SU-DHL-6 (cell line): ENCODE measurements around the gene FBXW8.

Experiments
- H2AFZ ChIP-seq: fragments of 200-600 bp; sonication (generic); 2 replicates; pipeline ENCODE4 v1.6.1; 2014; ENCODE audit warnings: low read depth, mild to moderate bottlenecking, moderate library complexity, mixed read lengths, antibody characterized with exemption, low read length; ENCODE audit not compliant: severe bottlenecking
- H3F3A ChIP-seq: fragments of 200-600 bp; shearing (Covaris generic); 2 replicates; pipeline ENCODE4 v1.6.0; 2016; ENCODE audit warnings: antibody characterized with exemption, mild to moderate bottlenecking; ENCODE audit not compliant: insufficient read depth
- H3K27ac ChIP-seq: fragments of 200-600 bp; sonication (generic); 2 replicates; pipeline ENCODE4 v1.5.1; 2016; ENCODE audit warnings: low read depth, mild to moderate bottlenecking, low read length, moderate library complexity, mixed read lengths
- H3K27me3 ChIP-seq: fragments of 200-600 bp; sonication (generic), shearing (Covaris generic); 2 replicates; pipeline ENCODE4 v1.6.0; 2014; ENCODE audit warnings: mild to moderate bottlenecking, low read length
- H3K36me3 ChIP-seq: fragments of 200-600 bp; sonication (generic); 2 replicates; pipeline ENCODE4 v1.6.1; 2014; ENCODE audit warnings: mild to moderate bottlenecking, low read length, mixed read lengths
- H3K4me2 ChIP-seq: fragments of 300-600, 200-600 bp; shearing (Covaris generic), sonication (generic); 2 replicates; pipeline ENCODE4 v1.6.0; 2014; ENCODE audit warnings: low read length, low read depth, mild to moderate bottlenecking; ENCODE audit not compliant: poor library complexity, severe bottlenecking
- H3K4me3 ChIP-seq: fragments of 200-600 bp; sonication (generic); 2 replicates; pipeline ENCODE4 v1.5.1; 2014; ENCODE audit warnings: antibody characterized with exemption, low read length, mild to moderate bottlenecking, mixed read lengths; ENCODE audit not compliant: insufficient read depth, poor library complexity, severe bottlenecking
- H3K79me2 ChIP-seq: fragments of 200-600 bp; sonication (generic); 2 replicates; pipeline ENCODE4 v1.6.1; 2014; ENCODE audit warnings: mild to moderate bottlenecking, low read length, moderate library complexity; ENCODE audit not compliant: insufficient read depth
- H3K9ac ChIP-seq: fragments of 200-600 bp; sonication (generic); 2 replicates; pipeline ENCODE4 v1.7.0; 2014; ENCODE audit warnings: mild to moderate bottlenecking, low read length
- H3K9me2 ChIP-seq: fragments of 200-600 bp; sonication (generic); replicated peaks from 2 replicates; pipeline ENCODE4 v1.6.1; 2014; ENCODE audit warnings: low read length; ENCODE audit not compliant: insufficient read depth
- H3K9me3 ChIP-seq: fragments of 200-600 bp; sonication (generic); 2 replicates; pipeline ENCODE4 v1.6.1; 2014; ENCODE audit warnings: low read length, mixed read lengths; ENCODE audit not compliant: insufficient read depth
- H4K20me1 ChIP-seq: fragments of 200-600 bp; sonication (generic); 2 replicates; pipeline ENCODE4 v1.6.1; 2014; ENCODE audit warnings: low read depth, mild to moderate bottlenecking, antibody characterized with exemption, low read length, moderate library complexity, mixed read lengths
- CTCF ChIP-seq: fragments of 200-600 bp; sonication (generic); IDR thresholded peaks from one replicate; pipeline ENCODE4 v1.5.1; 2017; ENCODE audit warnings: antibody characterized with exemption, mild to moderate bottlenecking, low read length, moderate library complexity; ENCODE audit not compliant: insufficient read depth, poor library complexity, severe bottlenecking
- EZH2phosphoT487 ChIP-seq: fragments of 200-600 bp; sonication (generic), shearing (Covaris generic); conservative IDR thresholded peaks from 2 replicates; pipeline ENCODE4 v1.6.1; 2018; ENCODE audit warnings: mild to moderate bottlenecking, antibody characterized with exemption, low read length, moderate library complexity, mixed read lengths

Gene FBXW8

DNA sequence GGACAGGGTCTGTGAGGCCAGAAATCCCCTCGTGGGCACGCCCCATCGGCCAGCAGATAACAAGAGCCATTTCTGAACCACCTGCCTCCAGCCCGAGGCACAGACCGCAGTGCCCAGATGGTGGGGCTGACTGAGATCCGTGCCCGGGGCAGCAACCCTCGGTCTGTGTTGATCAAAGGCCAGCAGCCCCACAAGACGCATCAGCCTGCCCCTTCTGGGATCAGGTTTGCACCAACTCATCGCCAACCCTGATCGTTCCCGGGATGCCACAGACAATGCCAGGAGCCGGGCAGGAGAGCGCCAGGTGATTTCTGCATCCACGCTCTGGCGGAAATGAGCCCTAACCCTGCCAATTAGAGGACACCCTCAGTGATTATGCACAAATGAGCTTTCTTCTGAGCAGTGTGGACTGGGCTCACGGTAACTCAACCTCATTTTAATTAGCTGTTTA lies 124.0 kb downstream of the FBXW8 start:
- Histone ChIP-seq H3K4me2 (no peak overlapping the region), H3F3A (no peaks in the 10 kb centered on the region), H3K9me3 (no peaks in the 10 kb centered on the region), H2AFZ (no peak overlapping the region), H3K36me3 (no peaks in the 10 kb centered on the region), H3K27me3 (no peaks in the 10 kb centered on the region), H3K9ac (no peak overlapping the region), H3K79me2 (no peaks in the 10 kb centered on the region), H3K4me3 (no peak overlapping the region), H3K27ac (no peak overlapping the region), H4K20me1 (no peaks in the 10 kb centered on the region), H3K9me2 (no peaks in the 10 kb centered on the region)
- TF ChIP-seq EZH2phosphoT487, result no peak
- no peak for TF ChIP-seq CTCF

DNA sequence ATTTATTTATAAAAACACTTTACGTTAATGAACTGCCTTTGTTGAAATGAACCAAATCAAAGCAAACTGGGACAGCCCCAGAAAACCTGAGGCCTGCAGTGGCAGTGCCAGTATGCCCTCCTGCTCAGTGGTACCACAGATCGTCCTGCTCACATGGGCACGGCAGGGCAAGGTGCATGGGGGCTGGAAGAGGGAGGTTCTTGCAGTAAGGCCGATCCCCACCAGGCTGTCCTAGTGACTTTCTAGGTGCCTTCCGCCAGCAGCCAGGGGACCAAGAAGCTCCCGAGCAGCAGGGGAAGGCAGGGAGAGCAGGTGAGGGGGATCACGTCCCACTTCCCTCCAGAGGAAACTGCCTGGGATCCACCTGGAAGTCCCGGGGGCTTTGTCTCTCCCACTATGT lies 124.5 kb downstream of the FBXW8 start:
- Histone ChIP-seq H3K27me3 (no peaks in the 10 kb centered on the region), H2AFZ (no peak overlapping the region)
- no peak for TF ChIP-seq CTCF
- TF ChIP-seq EZH2phosphoT487, result no peak

DNA sequence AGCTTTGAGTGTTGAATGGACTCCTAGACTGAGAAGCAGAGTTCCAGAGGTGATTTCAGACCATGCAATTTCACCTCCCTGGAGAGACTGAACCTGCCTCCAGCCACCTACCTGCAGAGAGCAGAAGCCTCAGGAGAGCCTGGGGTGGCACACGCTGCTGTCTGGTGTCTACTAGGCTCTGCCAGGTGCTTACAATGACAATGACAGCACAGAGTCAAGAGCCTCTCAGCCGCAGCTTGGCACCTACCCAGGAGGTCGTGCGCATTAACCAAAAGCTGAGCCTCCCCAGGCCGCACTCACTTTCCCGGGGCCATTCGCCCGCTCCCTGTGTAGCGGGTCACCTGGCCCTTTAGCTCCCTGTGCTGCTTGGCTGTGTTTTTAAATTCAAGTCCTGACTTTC lies 125.3 kb downstream of the FBXW8 start:
- no peaks in the 10 kb centered on the region for H3K79me2 ChIP-seq
- no peak for TF ChIP-seq CTCF
- no peak for TF ChIP-seq EZH2phosphoT487
- H3K4me2 ChIP-seq, result no peak overlapping the region
- H3K27me3 ChIP-seq, result no peaks in the 10 kb centered on the region
- no peaks in the 10 kb centered on the region for H3K9me2 ChIP-seq
- H3K9ac ChIP-seq, result no peak overlapping the region
- H3F3A ChIP-seq, result no peaks in the 10 kb centered on the region
- H3K9me3 ChIP-seq, result no peaks in the 10 kb centered on the region
- no peak overlapping the region for H3K27ac ChIP-seq
- H3K4me3 ChIP-seq, result no peak overlapping the region
- no peaks in the 10 kb centered on the region for H3K36me3 ChIP-seq
- no peaks in the 10 kb centered on the region for H4K20me1 ChIP-seq
- no peak overlapping the region for H2AFZ ChIP-seq

More for the DNA sequence above, 124.5 kb downstream of the FBXW8 start:
- Histone ChIP-seq H3K36me3 (no peaks in the 10 kb centered on the region), H3K4me3 (no peak overlapping the region), H3K9me2 (no peaks in the 10 kb centered on the region), H3F3A (no peaks in the 10 kb centered on the region), H3K9ac (no peak overlapping the region), H3K79me2 (no peaks in the 10 kb centered on the region), H4K20me1 (no peaks in the 10 kb centered on the region), H3K27ac (no peak overlapping the region), H3K4me2 (no peak overlapping the region), H3K9me3 (no peaks in the 10 kb centered on the region)

- Histone ChIP-seq H3K27me3 (no peaks in the 10 kb centered on the region), H3K27ac (no peak overlapping the region), H3K36me3 (no peaks in the 10 kb centered on the region), H3K9ac (no peak overlapping the region), H4K20me1 (no peaks in the 10 kb centered on the region), H3K4me2 (no peak overlapping the region), H3K9me2 (no peaks in the 10 kb centered on the region), H3K4me3 (no peak overlapping the region), H2AFZ (no peak overlapping the region), H3K9me3 (no peaks in the 10 kb centered on the region), H3F3A (no peaks in the 10 kb centered on the region), H3K79me2 (no peaks in the 10 kb centered on the region)
- TF ChIP-seq CTCF (no peak), EZH2phosphoT487 (no peak)
Observed at GRCh38 chr12:117036547-117036946, 125.8 kb downstream of the FBXW8 start.
